CD4-positive, alpha-beta T cell treated with Interleukin-6 for 4 hours (primary cell): ENCODE data around the gene REPS1.

Source experiments
- DNase-seq: peaks from one replicate; pipeline ENCODE4 v3.0.0-alpha.2; 2020; ENCODE audit warnings: mixed read lengths

The REPS1 gene

GRCh38 chr6:138920906-138921305 is 67.1 kb downstream of the REPS1 start:
- no peak for DNase-seq

DNA sequence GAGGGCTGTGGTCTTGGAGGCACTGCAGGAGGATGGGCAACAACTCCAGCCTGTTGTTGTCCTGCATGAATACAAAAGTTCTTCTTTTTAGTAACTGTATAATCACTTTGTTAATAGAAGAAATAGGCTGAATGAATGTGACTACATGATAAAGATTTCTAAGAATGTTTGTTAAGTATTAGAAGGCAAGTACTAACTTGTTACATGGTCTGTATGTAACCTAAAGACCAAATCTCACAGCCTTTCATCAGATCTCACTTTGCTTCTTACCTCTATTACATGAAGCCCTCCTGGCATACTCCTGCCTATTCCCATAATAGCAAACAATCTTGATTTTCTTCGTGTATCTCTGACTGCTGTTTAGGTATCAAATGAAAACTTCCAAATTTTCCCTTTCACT is 73.4 kb downstream of the REPS1 start:
- DNase-seq: no peak

GRCh38 chr6:138912308-138912707 is 75.7 kb downstream of the REPS1 start:
- no peak for DNase-seq

GRCh38 chr6:138909975-138910374 is 78.1 kb downstream of the REPS1 start:
- no peak for DNase-seq

- DNase-seq: no peak
These were observed 78.5 kb downstream of the REPS1 start for GRCh38 chr6:138909511-138909910.

DNA sequence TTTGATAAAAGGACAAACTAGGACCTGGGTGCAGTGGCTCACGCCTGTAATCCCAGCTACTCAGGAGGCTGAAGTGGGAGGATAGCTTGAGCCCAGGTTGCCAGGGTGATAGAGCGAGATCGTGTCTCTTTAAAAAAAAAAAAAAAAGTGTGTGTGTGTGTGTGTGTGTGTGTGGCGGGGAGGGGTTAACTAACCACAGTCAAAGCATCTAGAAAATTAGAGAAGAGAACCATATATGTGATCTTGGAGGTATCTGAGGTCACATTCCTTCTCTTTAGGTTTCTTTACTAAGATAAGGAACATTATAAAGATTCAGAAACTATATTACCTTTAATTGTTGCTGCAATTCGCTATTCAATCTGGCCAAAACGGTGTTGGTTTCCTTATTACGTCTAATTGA is 80.9 kb downstream of the REPS1 start:
- no peak for DNase-seq

DNA sequence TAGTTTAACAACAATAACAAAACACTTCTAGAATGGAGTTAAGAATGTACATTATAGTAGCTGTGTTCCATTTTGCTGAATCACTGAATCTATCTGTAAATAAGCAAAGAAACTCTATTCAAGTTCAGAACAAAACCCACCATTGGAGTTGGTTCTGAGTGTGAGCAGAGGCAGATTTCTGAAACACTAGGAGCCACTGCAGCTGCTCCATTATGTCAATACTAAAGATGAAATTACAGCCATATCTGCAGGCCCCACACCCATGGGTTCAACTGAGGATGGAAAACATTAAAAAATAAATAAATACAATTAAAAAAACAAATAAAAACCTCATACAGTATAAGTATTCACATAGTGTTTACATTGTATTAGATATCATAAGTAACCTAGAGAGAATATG is 91.0 kb downstream of the REPS1 start:
- no peak for DNase-seq

- DNase-seq: no peak
These were observed 91.8 kb downstream of the REPS1 start for GRCh38 chr6:138896104-138896756.

DNA sequence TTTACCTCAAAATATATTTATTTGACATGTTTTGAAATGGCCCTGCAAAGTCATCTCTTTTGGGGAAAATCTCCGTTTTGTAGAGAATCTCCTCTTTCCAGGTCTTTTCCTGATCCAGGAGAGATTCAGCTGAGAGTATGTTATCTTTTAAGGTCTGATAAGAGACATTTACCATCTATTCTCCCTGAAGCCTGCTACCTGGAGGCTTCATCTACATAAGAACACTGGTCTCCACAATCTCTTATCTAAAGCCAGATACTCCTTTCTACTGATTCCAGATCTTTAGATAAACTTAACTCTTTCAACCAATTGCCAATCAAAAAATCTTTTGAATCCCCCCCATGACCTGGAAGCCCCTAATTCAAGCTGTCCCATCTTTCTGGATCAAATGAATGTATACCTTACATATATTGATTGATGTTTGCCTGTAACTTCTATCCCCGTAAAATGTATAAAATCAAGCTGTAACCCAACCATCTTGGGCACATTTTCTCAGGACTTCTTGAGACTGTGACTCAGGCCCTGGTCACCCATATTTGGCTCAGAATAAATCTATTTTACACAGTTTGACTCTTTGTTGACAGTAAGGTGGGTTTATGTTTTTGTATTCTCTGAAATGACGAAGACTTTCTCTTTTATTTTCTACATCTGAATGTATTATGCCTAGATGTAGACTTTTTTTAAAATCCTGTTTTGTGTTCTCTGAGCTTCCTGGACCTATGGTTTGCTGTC is 96.6 kb downstream of the REPS1 start:
- DNase-seq: no peak

DNA sequence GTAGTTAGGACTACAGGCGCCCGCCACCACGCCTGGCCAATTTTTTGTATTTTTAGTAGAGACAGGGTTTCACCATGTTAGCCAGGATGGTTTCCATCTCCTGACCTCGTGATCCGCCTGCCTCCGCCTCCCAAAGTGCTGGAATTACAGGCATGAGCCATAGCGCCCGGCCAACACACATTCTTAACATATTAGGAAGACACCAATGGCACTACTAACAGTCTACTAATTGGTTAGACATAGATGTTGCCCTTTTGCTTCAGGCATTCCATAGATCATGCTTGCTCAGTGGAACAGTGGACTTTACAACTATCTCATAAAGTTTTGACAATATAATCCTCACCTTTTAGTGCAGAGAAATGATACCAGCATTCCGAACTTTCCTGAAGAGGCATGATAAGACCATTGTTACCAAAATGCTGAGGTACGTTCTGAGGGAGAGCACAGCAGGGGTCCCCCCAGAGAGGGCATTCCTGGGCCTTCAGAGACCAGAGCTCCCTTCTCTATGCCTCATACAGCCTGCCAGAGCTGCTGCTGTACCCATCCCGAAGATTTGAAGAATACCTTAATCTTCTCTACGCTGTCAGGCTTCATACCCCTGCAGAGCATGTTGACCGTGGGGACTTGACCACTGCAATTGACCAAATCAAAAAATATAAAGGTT is 102.8 kb downstream of the REPS1 start:
- no peak for DNase-seq

DNA sequence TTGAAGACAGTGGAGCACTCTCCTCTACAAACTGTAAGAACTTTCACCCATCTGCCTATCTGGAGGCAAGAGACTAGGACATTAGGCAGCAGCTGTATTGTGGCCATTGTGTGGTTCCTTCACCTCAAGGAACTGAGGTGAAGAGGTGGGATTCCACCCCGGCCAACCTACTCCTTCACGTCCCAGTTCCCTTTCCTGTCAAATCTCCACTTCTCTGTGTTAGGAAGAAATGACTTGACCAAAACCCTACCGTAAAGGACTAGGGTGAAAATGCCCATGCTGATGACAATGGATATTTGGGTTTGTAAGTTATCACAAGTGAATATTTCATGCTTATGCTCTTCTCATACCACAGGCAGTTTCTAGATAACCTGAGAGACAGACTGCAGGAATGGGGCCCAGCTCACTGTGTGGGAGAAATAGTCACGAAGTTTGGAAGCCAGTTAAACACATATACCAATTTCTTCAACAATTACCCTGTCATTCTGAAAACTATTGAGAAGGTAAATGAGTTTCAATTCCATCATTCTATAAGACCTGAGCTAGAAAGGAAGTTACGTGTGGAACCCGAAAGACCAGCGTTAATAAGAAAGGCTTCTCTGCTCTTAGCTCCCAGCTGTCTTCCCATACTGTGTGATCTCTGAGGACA is 105.6 kb downstream of the REPS1 start:
- no peak for DNase-seq

- no peak for DNase-seq
These were observed 114.9 kb downstream of the REPS1 start for GRCh38 chr6:138873191-138873590.

- no peak for DNase-seq
These were observed 118.7 kb downstream of the REPS1 start for GRCh38 chr6:138869398-138869797.

GRCh38 chr6:138868181-138868580 is 119.9 kb downstream of the REPS1 start:
- no peak for DNase-seq

GRCh38 chr6:138865480-138866109 is 122.5 kb downstream of the REPS1 start:
- DNase-seq: no peak

DNA sequence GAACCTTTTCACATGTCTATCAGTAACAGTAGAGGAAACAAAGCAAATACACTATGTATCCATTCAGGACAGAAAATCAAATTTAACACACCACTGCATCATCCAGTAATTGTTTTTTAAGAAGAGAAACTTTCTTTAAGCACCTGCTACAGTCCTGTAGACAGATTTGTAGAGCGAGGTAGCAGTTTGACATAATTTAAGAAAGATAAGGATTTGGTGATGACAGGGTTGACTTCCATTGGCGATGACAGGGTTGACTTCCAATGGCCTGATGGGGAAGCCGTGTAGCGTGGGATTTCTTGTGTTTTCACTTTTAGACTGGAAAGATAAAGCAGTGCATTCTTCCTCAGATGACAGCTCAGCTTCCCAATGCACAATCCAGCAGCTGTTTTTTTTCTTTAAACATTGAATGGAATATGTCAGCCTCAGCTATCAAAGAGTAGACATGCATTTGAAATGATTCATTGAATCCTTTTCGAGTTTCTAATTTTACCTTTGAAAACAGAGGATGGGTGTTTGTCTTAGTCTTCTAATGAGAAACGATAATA is 123.6 kb downstream of the REPS1 start:
- DNase-seq: no peak

- DNase-seq: no peak
These were observed 124.7 kb downstream of the REPS1 start for GRCh38 chr6:138863321-138863720.

DNA sequence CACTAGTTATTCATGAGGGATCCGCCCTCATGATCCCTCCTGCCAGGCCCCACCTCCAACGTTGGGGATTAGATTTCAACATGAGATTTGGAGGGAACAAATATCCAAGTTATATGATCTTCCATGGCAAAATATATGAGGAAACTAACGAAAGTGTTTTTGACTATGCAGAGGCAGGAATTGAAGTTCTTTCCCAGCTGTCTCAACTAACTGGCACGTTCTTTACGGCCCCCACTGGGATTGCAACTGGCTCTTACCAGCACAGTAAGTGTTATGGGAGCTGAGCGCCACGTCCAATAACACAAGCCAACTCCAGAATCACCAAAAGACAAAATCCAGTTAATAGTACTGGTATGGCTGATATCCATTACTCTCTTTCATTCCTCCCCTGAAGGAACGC is 125.6 kb downstream of the REPS1 start:
- no peak for DNase-seq

- DNase-seq: no peak
These were observed 130.3 kb downstream of the REPS1 start for GRCh38 chr6:138857775-138858174.

DNA sequence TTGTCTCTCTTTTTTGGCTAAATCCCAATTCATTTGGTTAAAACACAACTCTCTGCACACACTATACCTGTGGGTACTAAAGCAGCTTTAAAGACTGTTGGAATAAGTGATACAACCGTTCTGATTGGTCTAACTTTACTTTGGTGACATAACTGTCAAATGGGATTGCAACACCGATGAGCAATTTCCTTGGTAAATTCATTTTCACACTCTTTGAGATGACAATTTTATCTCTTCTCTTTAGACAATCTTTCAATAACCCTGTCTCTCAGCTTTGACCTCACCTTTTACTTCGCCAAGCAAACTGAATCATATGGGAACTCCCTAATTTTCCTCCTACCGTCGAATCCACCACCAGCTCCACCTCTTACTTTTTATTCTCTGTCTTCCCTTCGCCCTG is 131.4 kb downstream of the REPS1 start:
- no peak for DNase-seq
